IMR-90 (cell line): ENCODE data around the gene SLC22A15. TPM values are rescaled to one million over a fixed set of nuclear protein-coding genes. Genes with fewer than 3 reads are reported as not detected.

Experiments used
- ATAC-seq: fragments of 200-7000 bp; cut with Tn5 transposase; 2 replicates; pipeline ENCODE4 v1.9.1; 2020; ENCODE audit warnings: low read depth, mild to moderate bottlenecking, moderate library complexity
- BruUV-seq: library from RNA; stranded (reverse); fragments of 400-500 nt; replicated peaks from 2 replicates; lab custom pipeline; 2021; lab: Mats Ljungman, UMichigan
- CTCF ChIA-PET: fragments of 300-600 bp; formaldehyde crosslinking; extraction: SDS; loops from one replicate; lab custom pipeline; 2021; ENCODE audit warnings: antibody characterized with exemption; lab: Yijun Ruan, JAX
- POLR2A ChIA-PET: fragments of 300-600 bp; sonication (Branson Sonifier 250); formaldehyde crosslinking; loops from one replicate; lab custom pipeline; 2022; ENCODE audit warnings: antibody characterized with exemption; ENCODE audit not compliant: unreplicated experiment; lab: Charles Lee
- DNase-seq: peaks from one replicate; pipeline ENCODE4 v3.0.0; 2013
- H2AFZ ChIP-seq: replicated peaks from 2 replicates; pipeline ENCODE3; 2013; ENCODE audit warnings: low read length, mild to moderate bottlenecking; ENCODE audit not compliant: poor library complexity
- H2AK5ac ChIP-seq: 2 replicates; pipeline ENCODE4 v1.6.1; 2013; ENCODE audit warnings: low read depth, low read length, inconsistent platforms
- H2AK9ac ChIP-seq: replicated peaks from 2 replicates; pipeline ENCODE3; 2013; ENCODE audit warnings: mild to moderate bottlenecking, low read depth, low read length, moderate library complexity; ENCODE audit not compliant: poor library complexity
- H2BK120ac ChIP-seq: 2 replicates; pipeline ENCODE4 v1.6.1; 2013; ENCODE audit warnings: low read depth, low read length, inconsistent platforms
- H2BK15ac ChIP-seq: 3 replicates; pipeline ENCODE4 v1.6.1; 2013; ENCODE audit warnings: low read depth, low read length, inconsistent platforms
- H2BK20ac ChIP-seq: 2 replicates; pipeline ENCODE4 v1.6.1; 2013; ENCODE audit warnings: low read depth, mild to moderate bottlenecking, inconsistent platforms, low read length, moderate library complexity
- H2BK5ac ChIP-seq: 2 replicates; pipeline ENCODE4 v1.6.1; 2013; ENCODE audit warnings: mild to moderate bottlenecking, low read depth, low read length, inconsistent platforms; ENCODE audit not compliant: poor library complexity, severe bottlenecking
- H3K14ac ChIP-seq: replicated peaks from 2 replicates; pipeline ENCODE4 v1.6.1; 2013; ENCODE audit warnings: low read depth, low read length, inconsistent platforms
- H3K18ac ChIP-seq: 2 replicates; pipeline ENCODE4 v1.6.1; 2013; ENCODE audit warnings: low read depth, low read length, control low read depth
- H3K23ac ChIP-seq: 2 replicates; pipeline ENCODE4 v1.6.1; 2013; ENCODE audit warnings: low read depth, low read length, inconsistent platforms
- H3K27ac ChIP-seq: 2 replicates; pipeline ENCODE4 v1.5.1; 2013; ENCODE audit warnings: mild to moderate bottlenecking, control low read depth, low read length; ENCODE audit not compliant: insufficient read depth
- H3K27me3 ChIP-seq: 2 replicates; pipeline ENCODE4 v1.6.1; 2013; ENCODE audit warnings: low read length; ENCODE audit not compliant: control insufficient read depth, insufficient read depth
- H3K36me3 ChIP-seq: 2 replicates; pipeline ENCODE4 v1.6.1; 2013; ENCODE audit warnings: low read length, mixed read lengths; ENCODE audit not compliant: control insufficient read depth, insufficient read depth
- H3K4ac ChIP-seq: 2 replicates; pipeline ENCODE4 v1.6.1; 2013; ENCODE audit warnings: low read depth, low read length, inconsistent platforms
- H3K4me1 ChIP-seq: 2 replicates; pipeline ENCODE4 v1.6.1; 2013; ENCODE audit warnings: low read length, mixed read lengths; ENCODE audit not compliant: control insufficient read depth, insufficient read depth
- H3K4me2 ChIP-seq: 2 replicates; pipeline ENCODE4 v1.6.1; 2013; ENCODE audit warnings: low read depth, mild to moderate bottlenecking, control low read depth, low read length, moderate library complexity
- H3K4me3 ChIP-seq: 2 replicates; pipeline ENCODE4 v1.5.1; 2013; ENCODE audit warnings: low read depth, mild to moderate bottlenecking, control low read depth, low read length, moderate library complexity; ENCODE audit not compliant: insufficient read depth
- H3K56ac ChIP-seq: 2 replicates; pipeline ENCODE4 v1.6.1; 2013; ENCODE audit warnings: low read length, inconsistent platforms; ENCODE audit not compliant: insufficient read depth; ENCODE audit errors: extremely low read depth
- H3K79me1 ChIP-seq, 2 experiments: 2 replicates each; pipeline ENCODE4 v1.6.1; 2013; ENCODE audit warnings: low read length in 2 of 2, inconsistent platforms in 1 of 2, low read depth in 1 of 2
- H3K9ac ChIP-seq: 2 replicates; pipeline ENCODE4 v1.6.1; 2013; ENCODE audit warnings: low read depth, low read length, control low read depth
- H3K9me1 ChIP-seq: 2 replicates; pipeline ENCODE4 v1.6.1; 2013; ENCODE audit warnings: low read length, inconsistent platforms; ENCODE audit not compliant: insufficient read depth
- H3K9me3 ChIP-seq: 2 replicates; pipeline ENCODE4 v1.6.1; 2013; ENCODE audit warnings: low read length; ENCODE audit not compliant: control insufficient read depth, insufficient read depth
- H4K20me1 ChIP-seq: 2 replicates; pipeline ENCODE4 v1.6.1; 2013; ENCODE audit warnings: low read length, inconsistent platforms; ENCODE audit not compliant: insufficient read depth
- H4K5ac ChIP-seq: 2 replicates; pipeline ENCODE4 v1.6.1; 2013; ENCODE audit warnings: mild to moderate bottlenecking, low read depth, low read length, control low read depth
- H4K8ac ChIP-seq, 2 experiments: 2 replicates each; pipeline ENCODE4 v1.6.1; 2013; ENCODE audit warnings: low read depth in 2 of 2, low read length in 2 of 2, control low read depth in 1 of 2, inconsistent platforms in 1 of 2
- H4K91ac ChIP-seq: 2 replicates; pipeline ENCODE4 v1.6.1; 2013; ENCODE audit warnings: low read depth, low read length, inconsistent platforms; ENCODE audit not compliant: insufficient read depth
- BHLHE40 ChIP-seq: fragments of 150-350 bp; IDR thresholded peaks from 2 replicates; pipeline ENCODE4 v1.6.1; 2016; ENCODE audit warnings: mild to moderate bottlenecking, low read depth, low read length
- CEBPB ChIP-seq: IDR thresholded peaks from 2 replicates; pipeline ENCODE4 v1.6.1; 2012; ENCODE audit warnings: low read depth, low read length, improper control_type of control experiment
- CHD1 ChIP-seq: IDR thresholded peaks from 2 replicates; pipeline ENCODE4 v1.6.1; 2012; ENCODE audit warnings: low read depth, low read length, improper control_type of control experiment
- FOS ChIP-seq: fragments of 150-350 bp; IDR thresholded peaks from 2 replicates; pipeline ENCODE4 v1.6.1; 2016; ENCODE audit warnings: low read depth, low read length
- MAFK ChIP-seq: IDR thresholded peaks from 2 replicates; pipeline ENCODE4 v1.6.1; 2012; ENCODE audit warnings: low read depth, low read length, improper control_type of control experiment
- MAZ ChIP-seq: IDR thresholded peaks from 2 replicates; pipeline ENCODE4 v1.6.1; 2012; ENCODE audit warnings: low read depth, mild to moderate bottlenecking, low read length, improper control_type of control experiment, moderate library complexity, borderline replicate concordance
- MXI1 ChIP-seq: IDR thresholded peaks from 2 replicates; pipeline ENCODE4 v1.6.1; 2012; ENCODE audit warnings: low read depth, mild to moderate bottlenecking, low read length, moderate library complexity, borderline replicate concordance
- NFE2L2 ChIP-seq: fragments of 150-350 bp; IDR thresholded peaks from 2 replicates; pipeline ENCODE4 v1.6.1; 2016; ENCODE audit warnings: low read depth, mild to moderate bottlenecking, low read length
- POLR2A ChIP-seq: IDR thresholded peaks from 2 replicates; pipeline ENCODE4 v1.6.1; 2012; ENCODE audit warnings: mild to moderate bottlenecking, low read depth, low read length
- RAD21 ChIP-seq: IDR thresholded peaks from 2 replicates; pipeline ENCODE4 v1.6.1; 2012; ENCODE audit warnings: low read length, improper control_type of control experiment
- RCOR1 ChIP-seq: IDR thresholded peaks from 2 replicates; pipeline ENCODE4 v1.6.1; 2012; ENCODE audit warnings: mild to moderate bottlenecking, low read length, improper control_type of control experiment; ENCODE audit not compliant: insufficient replicate concordance
- RFX5 ChIP-seq: IDR thresholded peaks from 2 replicates; pipeline ENCODE4 v1.8.0; 2012; ENCODE audit warnings: low read depth, mild to moderate bottlenecking, low read length, moderate library complexity
- SMC3 ChIP-seq: fragments of 150-350 bp; IDR thresholded peaks from 2 replicates; pipeline ENCODE4 v1.6.1; 2016; ENCODE audit warnings: low read depth, mild to moderate bottlenecking, antibody characterized with exemption, low read length, moderate library complexity
- dilution Hi-C: fragments of 300-500 bp; cut with HindIII; formaldehyde crosslinking; loops from one replicate; pipeline ENCODE4 v1.14.3; 2018; ENCODE audit warnings: low sequenced_read_pairs; ENCODE audit not compliant: unreplicated experiment
- in situ Hi-C: fragments of 300-500 bp; cut with MboI; formaldehyde crosslinking; loops from 3 replicates; pipeline ENCODE4 v1.14.3; 2019; ENCODE audit warnings: low sequenced_read_pairs, inconsistent platforms, mixed read lengths
- intact Hi-C: fragments of 100-400 bp; cut with micrococcal nuclease; formaldehyde crosslinking; loops from 2 replicates; pipeline ENCODE4 v1.10.0; 2022
- polyA plus RNA-seq, 3 experiments: library from polyadenylated mRNA; depleted of rRNA; stranded (reverse); fragments of >200 nt; gene quantifications; 2 replicates each; pipeline ENCODE4 v1.2.3, GENCODE V29; 2012; ENCODE audit warnings: low replicate concordance in 1 of 3
- total RNA-seq: library from RNA; depleted of rRNA; stranded (reverse); fragments of >200 nt; gene quantifications from 2 replicates; pipeline ENCODE4 v1.2.3, GENCODE V29; 2012
- TF ChIP-seq, protein P1 (sequence below): fragments of 150-350 bp; IDR thresholded peaks from 2 replicates; pipeline ENCODE4 v1.6.1; 2016; ENCODE audit warnings: low read depth, mild to moderate bottlenecking, low read length, moderate library complexity, borderline replicate concordance
- TF ChIP-seq, protein P2 (sequence below): fragments of 150-350 bp; IDR thresholded peaks from 2 replicates; pipeline ENCODE4 v1.6.1; 2017; ENCODE audit warnings: mild to moderate bottlenecking, antibody characterized with exemption, low read length, low read depth
- TF ChIP-seq, protein P3 (sequence below): conservative IDR thresholded peaks from 2 replicates; pipeline ENCODE4 v1.5.1; 2012; ENCODE audit warnings: mild to moderate bottlenecking, low read depth, low read length, improper control_type of control experiment

SLC22A15 gene
- total and polyA plus RNA-seq, 2 of the 4 experiments (the other 2 are of a cell fraction), result under 0.01 to 0.02 TPM

DNA sequence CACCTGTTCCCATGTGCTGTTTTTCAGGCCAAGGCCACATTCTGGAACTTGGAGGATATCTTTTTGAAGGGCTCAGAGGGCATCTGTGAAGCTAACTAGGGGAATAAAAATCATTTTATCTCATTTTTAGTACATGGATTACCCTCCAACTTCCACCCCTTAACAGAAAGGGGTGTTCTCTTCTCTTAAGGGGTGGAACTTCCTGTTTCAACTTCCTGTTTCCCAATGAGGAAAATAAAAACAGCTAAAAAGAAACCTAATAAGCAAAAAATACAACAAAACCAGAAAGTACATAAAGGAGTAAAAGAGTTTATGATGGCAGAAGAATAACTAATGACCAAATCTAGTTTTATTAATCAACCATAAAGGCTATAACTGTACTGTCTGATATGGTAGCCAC lies 24.8 kb upstream of the SLC22A15 start:
- ChIA-PET CTCF (no interaction called here), POLR2A (no interaction called here)
- no TSS peak for BruUV-seq
- no peak overlapping the region for H3K4ac ChIP-seq
- no peak overlapping the region for H4K8ac ChIP-seq
- no peak overlapping the region for H3K4me3 ChIP-seq
- TF ChIP-seq POLR2A (no peak), RAD21 (no peak), RFX5 (no peak), FOS (no peak), MAFK (no peak), RCOR1 (no peak), BHLHE40 (no peak), NFE2L2 (no peak), SMC3 (no peak), MXI1 (no peak), CHD1 (no peak), MAZ (no peak), CEBPB (no peak)
- TF ChIP-seq, protein P1, sequence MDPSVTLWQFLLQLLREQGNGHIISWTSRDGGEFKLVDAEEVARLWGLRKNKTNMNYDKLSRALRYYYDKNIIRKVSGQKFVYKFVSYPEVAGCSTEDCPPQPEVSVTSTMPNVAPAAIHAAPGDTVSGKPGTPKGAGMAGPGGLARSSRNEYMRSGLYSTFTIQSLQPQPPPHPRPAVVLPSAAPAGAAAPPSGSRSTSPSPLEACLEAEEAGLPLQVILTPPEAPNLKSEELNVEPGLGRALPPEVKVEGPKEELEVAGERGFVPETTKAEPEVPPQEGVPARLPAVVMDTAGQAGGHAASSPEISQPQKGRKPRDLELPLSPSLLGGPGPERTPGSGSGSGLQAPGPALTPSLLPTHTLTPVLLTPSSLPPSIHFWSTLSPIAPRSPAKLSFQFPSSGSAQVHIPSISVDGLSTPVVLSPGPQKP, result no peak
- TF ChIP-seq, protein P2, sequence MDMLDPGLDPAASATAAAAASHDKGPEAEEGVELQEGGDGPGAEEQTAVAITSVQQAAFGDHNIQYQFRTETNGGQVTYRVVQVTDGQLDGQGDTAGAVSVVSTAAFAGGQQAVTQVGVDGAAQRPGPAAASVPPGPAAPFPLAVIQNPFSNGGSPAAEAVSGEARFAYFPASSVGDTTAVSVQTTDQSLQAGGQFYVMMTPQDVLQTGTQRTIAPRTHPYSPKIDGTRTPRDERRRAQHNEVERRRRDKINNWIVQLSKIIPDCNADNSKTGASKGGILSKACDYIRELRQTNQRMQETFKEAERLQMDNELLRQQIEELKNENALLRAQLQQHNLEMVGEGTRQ, result no peak
- TF ChIP-seq, protein P3, sequence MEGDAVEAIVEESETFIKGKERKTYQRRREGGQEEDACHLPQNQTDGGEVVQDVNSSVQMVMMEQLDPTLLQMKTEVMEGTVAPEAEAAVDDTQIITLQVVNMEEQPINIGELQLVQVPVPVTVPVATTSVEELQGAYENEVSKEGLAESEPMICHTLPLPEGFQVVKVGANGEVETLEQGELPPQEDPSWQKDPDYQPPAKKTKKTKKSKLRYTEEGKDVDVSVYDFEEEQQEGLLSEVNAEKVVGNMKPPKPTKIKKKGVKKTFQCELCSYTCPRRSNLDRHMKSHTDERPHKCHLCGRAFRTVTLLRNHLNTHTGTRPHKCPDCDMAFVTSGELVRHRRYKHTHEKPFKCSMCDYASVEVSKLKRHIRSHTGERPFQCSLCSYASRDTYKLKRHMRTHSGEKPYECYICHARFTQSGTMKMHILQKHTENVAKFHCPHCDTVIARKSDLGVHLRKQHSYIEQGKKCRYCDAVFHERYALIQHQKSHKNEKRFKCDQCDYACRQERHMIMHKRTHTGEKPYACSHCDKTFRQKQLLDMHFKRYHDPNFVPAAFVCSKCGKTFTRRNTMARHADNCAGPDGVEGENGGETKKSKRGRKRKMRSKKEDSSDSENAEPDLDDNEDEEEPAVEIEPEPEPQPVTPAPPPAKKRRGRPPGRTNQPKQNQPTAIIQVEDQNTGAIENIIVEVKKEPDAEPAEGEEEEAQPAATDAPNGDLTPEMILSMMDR, result no peak
- no peaks in the 10 kb centered on the region for H3K79me1 ChIP-seq
- no peaks in the 10 kb centered on the region for H4K20me1 ChIP-seq
- no peak for ATAC-seq
- no peak overlapping the region for H3K9ac ChIP-seq
- no peak overlapping the region for H3K14ac ChIP-seq
- H3K4me2 ChIP-seq, result no peak overlapping the region
- no peak overlapping the region for H2BK120ac ChIP-seq
- H3K9me1 ChIP-seq, result no peaks in the 10 kb centered on the region
- no peak overlapping the region for H3K18ac ChIP-seq
- H3K23ac ChIP-seq, result no peak overlapping the region
- no peak overlapping the region for H2AK9ac ChIP-seq
- H2BK5ac ChIP-seq, result no peak overlapping the region
- DNase-seq, result no peak
- intact Hi-C loops, result no loop called here
- H3K27ac ChIP-seq, result no peak overlapping the region
- no peak overlapping the region for H2AK5ac ChIP-seq
- no peak overlapping the region for H2BK15ac ChIP-seq
- H3K4me1 ChIP-seq, result no peaks in the 10 kb centered on the region
- in situ Hi-C loops, result no loop called here
- H3K27me3 ChIP-seq, result no peaks in the 10 kb centered on the region
- no peak overlapping the region for H2BK20ac ChIP-seq
- H3K56ac ChIP-seq, result no peak overlapping the region
- no peak overlapping the region for H2AFZ ChIP-seq
- no peaks in the 10 kb centered on the region for H3K36me3 ChIP-seq
- no peak overlapping the region for H4K5ac ChIP-seq
- dilution Hi-C loops, result no loop called here
- H3K9me3 ChIP-seq, result no peaks in the 10 kb centered on the region
- H4K91ac ChIP-seq, result no peak overlapping the region
